Inflammatory macrophage (primary cell): ENCODE measurements around the gene ERCC6L2.

Source experiments
- DNase-seq, 2 donors: peaks; one replicate each; pipeline ENCODE4 v3.0.0-alpha.2; 2020 to 2022

ERCC6L2 gene

DNA sequence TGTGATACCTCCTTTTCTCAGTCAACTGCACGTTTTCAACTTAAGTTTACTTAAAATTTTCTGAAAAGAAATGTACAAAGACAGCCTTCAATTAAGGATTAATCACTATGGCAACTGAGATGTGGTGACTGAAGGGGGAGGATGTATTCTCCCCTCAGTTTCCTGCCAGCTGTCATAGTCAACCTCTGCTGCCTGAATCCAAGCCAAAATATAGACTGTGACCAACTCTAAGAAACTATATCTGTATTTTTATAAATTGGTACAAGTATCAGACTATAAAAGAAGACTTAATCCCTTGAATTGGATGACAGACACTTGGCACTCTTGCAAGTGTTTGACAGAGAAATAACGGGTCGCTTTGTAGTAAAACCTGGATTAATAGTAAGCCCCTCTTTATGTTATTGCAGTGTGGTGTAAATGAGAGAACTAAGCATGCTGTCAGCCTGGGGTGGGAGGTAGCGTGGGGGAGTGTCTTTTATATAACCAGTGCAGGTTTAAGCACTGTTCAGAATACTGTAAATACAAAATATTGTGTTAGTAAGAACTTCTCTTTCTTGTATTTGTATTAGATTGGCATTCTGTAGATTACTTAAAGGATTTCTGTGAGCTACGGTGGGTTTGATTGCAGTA, 106.4 kb downstream of the ERCC6L2 start:
- DNase-seq: no peak

DNA sequence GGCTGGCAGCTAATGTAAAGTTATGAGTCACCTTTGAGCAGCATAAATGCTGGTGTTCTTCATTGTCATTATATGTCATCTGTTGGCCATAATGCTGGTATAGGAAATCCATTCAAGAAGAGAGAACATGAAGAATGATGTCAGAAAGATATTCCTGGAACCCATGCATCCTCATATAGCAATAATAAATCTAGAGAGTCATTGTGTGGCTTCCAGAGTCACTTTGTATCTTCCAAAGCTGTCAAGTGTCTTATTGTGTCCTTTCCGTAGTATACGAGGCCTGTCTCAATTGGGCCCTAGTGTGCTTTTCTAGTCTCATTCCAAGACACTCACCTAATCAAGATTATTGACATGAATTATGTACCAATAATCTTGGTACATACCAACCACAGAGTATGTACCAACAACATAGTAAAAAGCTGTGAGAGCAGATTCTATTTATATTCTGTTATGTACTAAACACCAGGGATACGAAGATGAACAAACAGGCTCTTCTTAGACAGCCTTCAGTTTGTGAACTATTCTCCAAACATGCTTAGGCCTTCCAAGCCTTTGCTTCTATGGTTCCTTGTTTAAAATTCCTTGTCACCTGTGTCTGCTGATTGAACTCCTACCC, 110.1 kb downstream of the ERCC6L2 start:
- DNase-seq: no peak

DNA sequence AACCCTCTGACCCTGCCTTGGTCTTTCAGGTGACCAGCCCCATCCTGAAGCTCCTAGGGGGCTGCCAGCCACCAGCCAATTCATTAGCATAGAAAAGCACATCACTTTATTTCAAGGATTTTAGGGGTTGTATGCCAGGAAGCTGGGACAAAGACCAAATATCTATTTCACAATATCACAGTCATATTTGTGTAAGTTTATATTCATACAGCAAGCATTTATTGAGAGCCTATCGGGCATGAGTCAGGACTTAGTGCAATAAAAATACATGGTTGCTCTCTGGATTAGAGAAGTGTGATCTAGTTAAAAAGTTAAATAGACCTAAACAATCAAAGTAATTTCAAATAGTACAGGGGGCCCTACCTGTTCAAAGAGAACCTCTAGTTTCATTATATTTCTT, 113.8 kb downstream of the ERCC6L2 start:
- DNase-seq: no peak

DNA sequence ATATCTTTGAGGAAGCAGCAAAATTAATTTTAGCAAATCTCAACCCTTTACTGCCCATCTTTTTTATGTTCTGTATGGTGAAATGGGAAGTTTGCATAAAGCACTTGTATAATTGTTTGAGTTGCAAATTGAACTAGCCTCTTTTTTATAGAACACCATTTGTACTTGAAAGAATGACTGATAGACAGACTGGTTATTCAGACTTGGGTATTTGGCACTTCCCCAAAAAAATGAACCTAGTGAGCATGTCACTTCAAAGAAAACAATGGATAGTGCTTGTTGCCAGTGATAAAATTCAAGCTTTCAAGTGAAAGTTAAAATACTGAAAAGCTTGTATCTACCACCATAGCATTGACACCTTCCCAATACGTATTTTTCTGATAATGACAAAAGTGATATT, 115.8 kb downstream of the ERCC6L2 start:
- DNase-seq: no peak

DNA sequence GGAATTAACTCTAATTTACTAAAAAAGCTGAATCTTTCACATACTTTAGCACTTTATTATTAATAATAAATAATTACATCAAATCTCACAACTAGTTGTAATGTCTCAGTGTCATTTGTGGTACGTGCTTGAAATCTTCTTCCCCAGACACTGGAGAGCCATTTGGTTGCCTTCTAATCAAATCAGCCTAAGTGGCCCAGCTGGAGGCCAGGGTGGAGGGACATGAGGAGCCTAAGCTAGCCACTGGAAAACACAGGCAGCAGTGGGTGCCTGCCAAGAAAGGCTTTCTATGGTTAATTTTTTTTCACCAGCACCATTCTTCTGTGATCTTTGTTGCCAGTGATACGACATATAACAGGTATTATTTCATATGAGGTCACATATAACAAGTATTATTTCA, 117.0 kb downstream of the ERCC6L2 start:
- no peak for DNase-seq

DNA sequence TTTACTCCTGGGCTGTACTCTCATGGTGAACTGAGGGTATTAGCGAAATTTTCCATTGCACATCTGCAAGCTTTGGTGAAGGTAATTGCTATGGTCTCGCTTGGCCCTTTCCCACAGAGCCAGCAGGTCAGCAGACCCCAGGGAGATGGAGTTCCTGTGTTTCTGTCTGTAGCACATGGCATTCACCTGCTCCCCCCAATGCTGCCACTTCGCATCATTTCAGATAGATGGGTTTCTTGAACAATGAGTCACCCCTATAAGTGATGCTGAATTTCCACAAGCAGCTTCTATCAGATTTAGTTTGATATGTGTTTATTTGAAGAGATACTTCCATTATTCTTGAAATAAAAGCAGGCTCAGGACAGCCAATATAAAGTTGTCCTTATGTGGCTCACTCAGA, 117.8 kb downstream of the ERCC6L2 start:
- no peak for DNase-seq

DNA sequence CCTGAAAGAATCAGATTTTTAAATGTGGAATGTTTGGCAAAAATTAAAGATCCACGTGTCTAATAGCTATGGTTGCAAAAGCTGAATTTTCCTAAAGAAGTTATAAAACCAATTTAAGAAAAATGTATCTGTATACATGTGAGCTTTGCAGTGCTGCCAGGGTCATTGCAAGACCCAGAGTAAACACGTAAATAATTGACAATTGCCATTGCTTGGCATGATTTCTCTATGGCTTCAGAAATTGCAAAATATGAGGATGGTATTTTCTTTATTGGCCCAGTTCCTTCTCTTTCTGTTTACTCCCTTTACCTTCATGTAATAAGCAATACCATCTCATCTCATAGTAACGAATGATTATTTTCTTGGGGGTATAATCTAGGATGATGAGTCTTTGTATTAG, 123.9 kb downstream of the ERCC6L2 start:
- no peak for DNase-seq

DNA sequence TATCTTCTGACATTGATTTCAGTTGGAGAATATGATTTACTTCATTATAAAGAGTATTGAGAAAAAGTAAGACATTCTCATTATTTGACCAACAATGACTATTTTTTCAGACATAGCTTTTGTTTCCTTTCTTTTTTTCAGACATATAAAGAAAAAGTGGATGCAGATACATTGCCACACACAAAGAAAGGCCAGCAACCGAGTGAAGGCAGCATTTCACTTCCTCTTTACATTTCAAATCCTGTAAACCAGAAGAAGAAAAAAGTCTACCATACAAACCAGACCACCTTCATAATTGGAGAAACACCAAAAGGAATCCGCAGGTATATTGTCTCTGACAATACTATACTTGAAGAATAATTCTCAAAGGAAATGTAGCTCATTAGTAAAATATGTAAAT, 128.9 kb downstream of the ERCC6L2 start:
- peak; percentile 44 for DNase-seq

DNA sequence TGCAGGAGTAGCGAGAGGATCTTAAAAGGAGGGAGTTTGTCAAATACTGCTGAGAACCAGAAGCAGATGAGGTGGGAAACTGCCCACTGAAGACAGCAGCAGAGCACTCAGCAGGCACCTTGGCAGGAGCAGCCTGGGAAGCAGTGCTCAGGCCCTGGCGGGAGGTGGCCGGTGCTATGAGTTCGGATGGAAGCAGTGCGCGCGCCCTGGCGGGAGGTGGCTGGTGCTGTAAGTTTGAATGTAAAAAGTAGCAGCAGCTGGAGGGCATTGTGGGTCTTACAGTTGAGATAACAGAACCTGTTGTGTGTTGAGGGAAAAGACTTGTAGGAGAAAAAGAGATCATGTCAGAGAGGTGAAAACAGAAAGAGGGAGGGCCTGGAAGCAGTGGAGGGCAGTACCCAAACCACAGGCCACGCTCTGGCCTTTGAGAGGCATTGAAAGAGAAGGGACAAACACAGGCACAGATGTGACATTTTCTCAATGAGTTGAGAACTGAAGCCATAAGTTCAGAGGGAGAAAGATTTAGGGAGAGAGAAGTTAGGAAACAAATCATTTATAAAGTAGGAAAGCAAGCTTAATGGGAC, 130.9 kb downstream of the ERCC6L2 start:
- no peak for DNase-seq

DNA sequence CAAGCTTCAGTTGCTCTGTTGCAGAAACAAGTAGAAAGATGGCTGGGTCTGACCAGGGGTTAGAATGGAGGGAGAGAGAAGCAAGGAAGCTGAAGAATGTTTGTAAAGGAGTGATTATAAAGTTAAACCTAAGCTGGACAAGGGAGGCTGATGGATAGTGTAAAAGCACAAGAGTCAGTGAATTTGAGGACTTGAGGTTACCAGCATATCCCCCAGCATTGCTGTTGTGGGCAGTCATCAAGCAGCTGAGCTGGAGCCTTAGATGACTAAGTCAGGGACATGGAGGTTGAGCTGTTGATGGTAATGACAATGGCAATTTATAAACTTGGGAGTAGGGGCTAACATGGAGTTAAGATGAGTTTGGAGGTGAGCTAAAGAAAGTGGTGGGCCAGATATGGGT, 131.5 kb downstream of the ERCC6L2 start:
- DNase-seq: no peak

DNA sequence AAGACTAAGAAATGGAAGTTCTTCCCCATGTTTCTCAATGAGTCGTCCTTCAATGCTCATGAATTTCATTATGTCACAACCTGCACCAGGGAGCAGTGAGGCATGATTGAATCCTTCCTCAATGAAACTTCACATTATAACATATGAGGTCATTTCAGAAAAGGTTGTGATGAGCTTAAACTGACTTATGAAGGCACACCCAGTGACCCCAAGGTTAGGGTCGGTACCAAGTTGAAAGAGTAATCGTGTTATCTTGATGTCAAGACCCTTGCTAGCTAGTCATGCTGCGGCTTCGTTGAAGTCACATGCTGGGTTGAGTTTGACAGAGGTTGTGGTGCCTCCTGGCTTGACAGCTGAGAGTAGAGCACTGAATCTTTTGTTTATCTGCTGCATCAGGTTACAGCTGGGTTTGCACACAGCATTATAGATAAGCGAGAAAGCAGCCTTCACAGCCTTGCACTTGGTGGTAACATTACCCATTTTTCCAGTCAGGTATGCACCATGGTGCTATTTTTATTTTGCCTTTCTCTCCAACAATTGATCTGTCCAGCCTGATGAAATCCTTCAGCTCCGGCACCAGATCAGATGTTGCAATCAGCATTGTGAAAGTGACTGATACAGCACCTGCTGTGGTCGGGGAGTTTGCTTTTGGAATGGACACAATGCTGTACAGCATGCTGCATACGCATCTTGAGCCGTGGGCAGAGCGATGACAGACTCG, 133.2 kb downstream of the ERCC6L2 start:
- DNase-seq: peak; percentile 58 to 59

DNA sequence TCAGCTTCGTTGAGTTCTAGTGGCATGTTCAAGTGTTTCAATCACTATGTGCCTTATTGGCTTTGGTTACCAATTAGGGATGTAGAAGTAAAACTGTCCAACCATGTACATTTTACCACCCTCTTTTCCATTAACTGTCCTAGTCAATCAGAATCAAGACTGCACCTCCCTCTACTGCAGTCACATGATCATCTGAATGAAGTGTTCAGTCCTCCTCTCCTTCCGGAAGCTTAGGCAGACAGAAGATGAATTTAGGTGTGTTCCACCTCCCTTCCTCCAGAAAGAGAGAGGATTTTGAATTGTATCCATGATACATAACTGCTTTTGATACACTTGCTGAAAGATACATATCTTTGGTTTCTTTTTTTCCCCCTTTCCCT, 133.7 kb downstream of the ERCC6L2 start:
- no peak for DNase-seq

DNA sequence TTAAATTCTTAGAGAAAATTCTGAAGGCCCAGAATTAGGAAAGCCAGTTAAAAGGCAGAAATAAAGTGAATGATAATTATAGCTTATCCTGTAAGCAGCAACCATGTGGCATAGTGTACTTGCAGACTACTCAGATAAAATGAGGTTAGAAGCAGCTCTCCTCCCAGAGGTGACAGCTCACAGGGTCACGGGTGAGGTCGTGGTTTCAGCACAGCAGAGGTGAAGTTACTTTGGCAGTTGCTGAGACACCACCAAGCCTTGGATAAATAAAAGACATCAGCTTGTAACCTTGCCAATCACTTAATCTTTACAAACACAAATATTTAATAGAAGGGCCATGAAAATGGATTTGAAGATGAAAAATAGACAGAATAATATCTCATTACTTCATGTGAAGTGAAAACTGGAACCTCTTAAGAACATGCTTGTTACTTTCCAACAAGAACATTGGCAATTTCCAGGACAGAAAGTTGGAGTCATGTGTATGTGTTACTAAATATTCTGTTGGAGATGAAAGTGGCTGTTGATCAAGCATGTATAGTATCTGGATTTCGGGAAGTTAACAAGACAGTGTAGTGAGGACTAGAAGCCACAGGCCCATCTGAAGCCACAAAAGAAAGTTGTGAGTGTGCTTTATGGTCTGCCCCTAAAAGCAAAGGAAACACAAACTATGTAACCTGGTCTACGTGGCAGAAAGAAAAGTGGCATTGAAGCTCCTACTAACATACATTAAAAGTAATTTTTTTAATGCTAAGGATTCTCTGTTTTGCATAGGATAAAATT, 134.4 kb downstream of the ERCC6L2 start:
- no peak for DNase-seq

DNA sequence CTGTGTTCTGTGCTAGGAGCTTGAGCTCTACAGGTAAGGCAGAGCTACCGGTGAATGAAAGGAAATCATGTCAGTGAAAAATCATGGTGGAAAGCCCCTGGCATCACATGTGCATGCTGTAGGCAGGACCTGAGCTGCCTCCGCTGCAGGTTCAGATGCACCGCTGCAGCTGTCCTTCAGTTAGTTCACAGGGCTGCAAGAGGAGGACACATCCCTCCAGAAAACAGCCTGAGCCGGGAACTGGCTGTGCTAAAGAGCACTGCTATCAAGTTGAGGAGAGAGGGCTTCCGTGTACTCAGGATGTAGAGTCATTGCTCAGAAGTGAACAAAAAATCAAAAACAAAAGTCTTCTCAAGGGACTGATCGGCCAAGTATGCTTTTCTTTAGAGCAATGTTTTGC, 138.6 kb downstream of the ERCC6L2 start:
- DNase-seq: no peak

DNA sequence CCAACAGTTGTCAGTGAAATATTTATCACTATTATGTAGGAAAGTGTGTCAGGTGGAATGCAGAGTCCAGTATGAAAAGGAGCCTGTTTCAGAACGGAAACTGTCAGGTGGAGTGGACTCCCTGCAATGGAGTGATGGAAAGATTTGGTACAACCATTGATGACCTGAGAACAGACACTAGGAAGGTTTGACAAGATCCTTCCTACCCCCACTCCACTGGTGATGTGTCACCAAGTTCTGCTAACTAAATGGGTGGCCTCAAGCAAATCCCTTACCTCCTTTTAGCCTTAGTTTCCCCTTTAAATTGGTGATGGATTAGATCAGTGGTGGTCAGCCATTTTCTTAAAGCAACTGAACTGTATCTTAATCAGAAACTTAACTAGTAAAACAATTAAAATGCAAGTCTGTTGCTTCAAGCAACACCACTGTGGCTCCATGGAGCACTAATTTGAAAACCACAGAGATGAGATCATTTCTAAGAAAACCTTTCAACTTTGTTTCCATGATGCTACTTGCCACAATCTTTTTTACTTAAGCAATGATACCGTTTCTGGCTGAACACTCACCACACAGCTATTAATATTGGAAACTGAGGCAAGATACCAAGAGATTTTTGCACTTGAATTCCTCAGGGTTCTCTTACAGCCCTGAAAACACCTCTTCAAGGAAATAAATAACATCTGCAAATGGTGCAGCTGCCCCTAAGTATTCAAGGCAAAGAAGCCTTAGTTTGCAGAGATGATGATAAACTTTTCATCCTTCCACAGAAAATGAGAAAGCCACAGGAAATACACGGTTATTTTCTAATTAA, 140.6 kb downstream of the ERCC6L2 start:
- DNase-seq: peak in 1 of 2 donors; percentile 24
